ENCODE data around the gene DUSP8. TPM values are rescaled to one million over a fixed set of nuclear protein-coding genes. Genes with fewer than 3 reads are reported as not detected.

DUSP8 gene
- polyA plus RNA-seq, 1 of the 3 experiments (the other 2 are of a cell fraction) = 2.0 TPM

- TF ChIP-seq TEAD4 (IDR thresholded peaks at IDR 0.05; ENCODE audit: borderline replicate concordance, insufficient read depth) = no peak
- TF ChIP-seq, protein P1, sequence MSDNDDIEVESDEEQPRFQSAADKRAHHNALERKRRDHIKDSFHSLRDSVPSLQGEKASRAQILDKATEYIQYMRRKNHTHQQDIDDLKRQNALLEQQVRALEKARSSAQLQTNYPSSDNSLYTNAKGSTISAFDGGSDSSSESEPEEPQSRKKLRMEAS (IDR thresholded peaks at IDR 0.05; ENCODE audit: low read depth) = no peak
Measured at GRCh38 chr11:1508986-1509385, 63.1 kb downstream of the DUSP8 start (continued).

GRCh38 chr11:1508491-1508891 is 63.6 kb downstream of the DUSP8 start:
- 74% methylated on average over 4 of the region's 15 CpGs for WGBS (ENCODE audit: low lambda C conversion rate)
- Histone ChIP-seq H2AFZ (ENCODE audit: low read depth) (no peak overlapping the region), H3K27me3 (ENCODE audit: insufficient read depth) (no peaks in the 10 kb centered on the region), H3K9ac (no peak overlapping the region), H3K79me2 (ENCODE audit: insufficient read depth) (peaks cover 58% of the 10 kb centered on the region; the same call in 1 of the 2 replicates), H3K36me3 (replicated peaks in 1 of 2; ENCODE audit: control insufficient read depth in 1 of 2, insufficient read depth in 2 of 2, low read length in 1 of 2) (no peaks in the 10 kb centered on the region), H3K9me2 (no peaks in the 10 kb centered on the region), H3F3A (replicated peaks; ENCODE audit: insufficient read depth) (peaks cover 4% of the 10 kb centered on the region), H3K4me1 (ENCODE audit: control insufficient read depth in 1 of 2, insufficient read depth in 2 of 2, low read depth in 1 of 2, low read length in 1 of 2) (peaks cover 0 to 36% of the 10 kb centered on the region in 2 experiments; a peak in 1 of 4 replicates), H4K20me1 (ENCODE audit: insufficient read depth) (peaks cover 85% of the 10 kb centered on the region), H3K4me2 (no peak overlapping the region), H3K27ac (ENCODE audit: low read depth in 2 of 2, low read length in 1 of 2) (no peak overlapping the region), H3K4me3 (ENCODE audit: low read depth in 2 of 2, low read length in 1 of 2) (no peak overlapping the region), H3K9me3 (no peaks in the 10 kb centered on the region)
- POLR2A ChIA-PET = no interaction called here
- DNase-seq = no peak
- CTCF ChIA-PET = interaction anchor here (1.3 kb wide), 1 partner anchor 198 kb away, joined by 3 read pairs; no protein-coding TSS in a partner anchor
- TF ChIP-seq FOSL2 (IDR thresholded peaks at IDR 0.05; ENCODE audit: borderline replicate concordance, low read depth) (no peak), SIN3A (IDR thresholded peaks at IDR 0.05; ENCODE audit: borderline replicate concordance, low read depth, low read length) (no peak), EP300 (IDR thresholded peaks at IDR 0.05; ENCODE audit: borderline replicate concordance in 1 of 2, low read depth in 1 of 2, low read length in 1 of 2) (no peak), FOXM1 (IDR thresholded peaks at IDR 0.05; ENCODE audit: low read depth) (no peak), MEF2A (IDR thresholded peaks at IDR 0.05; ENCODE audit: borderline replicate concordance, low read depth) (no peak), EZH2phosphoT487 (IDR thresholded peaks at IDR 0.05; ENCODE audit: borderline replicate concordance, low read depth) (no peak), NRF1 (IDR thresholded peaks at IDR 0.05; ENCODE audit: low read depth, low read length) (no peak), GATA2 (CRISPR knock-in tag; IDR thresholded peaks at IDR 0.05) (no peak), NFIC (IDR thresholded peaks at IDR 0.05; ENCODE audit: borderline replicate concordance) (no peak), USF2 (IDR thresholded peaks at IDR 0.05; ENCODE audit: borderline replicate concordance, low read depth, low read length) (no peak), RAD21 (IDR thresholded peaks at IDR 0.05; ENCODE audit: low read length) (no peak), RCOR1 (IDR thresholded peaks at IDR 0.05; ENCODE audit: low read length) (no peak), RXRA (IDR thresholded peaks at IDR 0.05; ENCODE audit: borderline replicate concordance, low read depth) (no peak), ELF1 (IDR thresholded peaks at IDR 0.05) (no peak)
- TF ChIP-seq, protein P1 (IDR thresholded peaks at IDR 0.05; ENCODE audit: low read depth) = no peak
- TF ChIP-seq, protein P2, sequence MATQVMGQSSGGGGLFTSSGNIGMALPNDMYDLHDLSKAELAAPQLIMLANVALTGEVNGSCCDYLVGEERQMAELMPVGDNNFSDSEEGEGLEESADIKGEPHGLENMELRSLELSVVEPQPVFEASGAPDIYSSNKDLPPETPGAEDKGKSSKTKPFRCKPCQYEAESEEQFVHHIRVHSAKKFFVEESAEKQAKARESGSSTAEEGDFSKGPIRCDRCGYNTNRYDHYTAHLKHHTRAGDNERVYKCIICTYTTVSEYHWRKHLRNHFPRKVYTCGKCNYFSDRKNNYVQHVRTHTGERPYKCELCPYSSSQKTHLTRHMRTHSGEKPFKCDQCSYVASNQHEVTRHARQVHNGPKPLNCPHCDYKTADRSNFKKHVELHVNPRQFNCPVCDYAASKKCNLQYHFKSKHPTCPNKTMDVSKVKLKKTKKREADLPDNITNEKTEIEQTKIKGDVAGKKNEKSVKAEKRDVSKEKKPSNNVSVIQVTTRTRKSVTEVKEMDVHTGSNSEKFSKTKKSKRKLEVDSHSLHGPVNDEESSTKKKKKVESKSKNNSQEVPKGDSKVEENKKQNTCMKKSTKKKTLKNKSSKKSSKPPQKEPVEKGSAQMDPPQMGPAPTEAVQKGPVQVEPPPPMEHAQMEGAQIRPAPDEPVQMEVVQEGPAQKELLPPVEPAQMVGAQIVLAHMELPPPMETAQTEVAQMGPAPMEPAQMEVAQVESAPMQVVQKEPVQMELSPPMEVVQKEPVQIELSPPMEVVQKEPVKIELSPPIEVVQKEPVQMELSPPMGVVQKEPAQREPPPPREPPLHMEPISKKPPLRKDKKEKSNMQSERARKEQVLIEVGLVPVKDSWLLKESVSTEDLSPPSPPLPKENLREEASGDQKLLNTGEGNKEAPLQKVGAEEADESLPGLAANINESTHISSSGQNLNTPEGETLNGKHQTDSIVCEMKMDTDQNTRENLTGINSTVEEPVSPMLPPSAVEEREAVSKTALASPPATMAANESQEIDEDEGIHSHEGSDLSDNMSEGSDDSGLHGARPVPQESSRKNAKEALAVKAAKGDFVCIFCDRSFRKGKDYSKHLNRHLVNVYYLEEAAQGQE (IDR thresholded peaks at IDR 0.05; ENCODE audit: low read depth, low read length) = no peak
